ENCODE measurements around the gene LOX. TPM values are rescaled to one million over a fixed set of nuclear protein-coding genes. Genes with fewer than 3 reads are reported as not detected.

LOX gene
- total RNA-seq, 1 donor from 2014 or later: 1,150 TPM

DNA sequence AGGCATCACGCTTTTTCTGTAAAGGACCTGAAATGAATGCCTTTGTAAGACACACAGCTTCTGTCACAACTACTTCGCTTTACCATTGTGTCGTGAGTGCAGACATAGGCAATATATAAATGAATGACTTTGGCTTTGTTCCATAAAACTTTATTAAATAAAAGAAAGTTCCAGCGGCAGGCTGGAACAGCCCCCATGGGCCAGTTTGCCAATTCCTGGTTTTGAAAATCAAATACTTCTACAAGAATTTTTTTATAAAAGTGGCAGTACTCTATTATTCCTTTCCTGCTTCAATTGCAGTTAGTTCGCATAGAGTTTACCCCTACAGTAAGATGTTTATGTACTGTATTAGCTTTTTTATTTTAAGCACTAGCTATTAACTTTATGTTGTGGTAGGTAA is 62.6 kb downstream of the LOX start:
- Mint-ChIP-seq H3K9me3 (ENCODE audit: unreplicated experiment) (no peaks in the 10 kb centered on the region), H3K4me1 (ENCODE audit: low read depth, unreplicated experiment) (peaks cover 3% of the 10 kb centered on the region), H3K27ac (ENCODE audit: unreplicated experiment) (no peak overlapping the region), H3K4me3 (ENCODE audit: unreplicated experiment) (no peak overlapping the region), H3K36me3 (ENCODE audit: low read depth, unreplicated experiment) (peaks cover 2% of the 10 kb centered on the region), H3K27me3 (ENCODE audit: low read depth, unreplicated experiment) (no peaks in the 10 kb centered on the region)
- Histone ChIP-seq H3K4me3 (ENCODE audit: insufficient read depth, low read depth, low read length) (no peak overlapping the region), H3K36me3 (ENCODE audit: insufficient read depth, low read length) (no peaks in the 10 kb centered on the region), H3K27me3 (ENCODE audit: insufficient read depth, low read length) (no peaks in the 10 kb centered on the region), H3K9ac (ENCODE audit: low read length) (no peak overlapping the region), H3K4me2 (ENCODE audit: low read length) (no peak overlapping the region), H2AFZ (ENCODE audit: low read depth, low read length) (no peak overlapping the region), H4K20me1 (ENCODE audit: insufficient read depth, low read length) (no peaks in the 10 kb centered on the region), H3K27ac (ENCODE audit: low read depth, low read length) (no peak overlapping the region), H3K4me1 (ENCODE audit: insufficient read depth, low read length) (no peaks in the 10 kb centered on the region), H3K79me2 (ENCODE audit: insufficient read depth, low read length) (peaks cover 21% of the 10 kb centered on the region), H3K9me3 (ENCODE audit: insufficient read depth, low read depth, low read length) (no peaks in the 10 kb centered on the region)
- DNase-seq (ENCODE audit: low read depth): no peak
- FAIRE-seq: no peak
- TF ChIP-seq CTCF (IDR thresholded peaks at IDR 0.05; ENCODE audit: insufficient read depth, low read depth, low read length): no peak
- TF ChIP-seq EZH2 (IDR thresholded peaks at IDR 0.05; ENCODE audit: insufficient read depth, low read length): no peak

GRCh38 chr5:122014236-122014935 is 63.7 kb downstream of the LOX start:
- Histone ChIP-seq H3K4me2 (ENCODE audit: low read length) (no peak overlapping the region), H3K27me3 (ENCODE audit: insufficient read depth, low read length) (no peaks in the 10 kb centered on the region), H2AFZ (ENCODE audit: low read depth, low read length) (no peak overlapping the region), H3K27ac (ENCODE audit: low read depth, low read length) (no peak overlapping the region), H3K36me3 (ENCODE audit: insufficient read depth, low read length) (no peaks in the 10 kb centered on the region), H3K9ac (ENCODE audit: low read length) (no peak overlapping the region), H3K79me2 (ENCODE audit: insufficient read depth, low read length) (peaks cover 32% of the 10 kb centered on the region), H4K20me1 (ENCODE audit: insufficient read depth, low read length) (no peaks in the 10 kb centered on the region), H3K4me3 (ENCODE audit: insufficient read depth, low read depth, low read length) (no peak overlapping the region), H3K9me3 (ENCODE audit: insufficient read depth, low read depth, low read length) (no peaks in the 10 kb centered on the region), H3K4me1 (ENCODE audit: insufficient read depth, low read length) (no peaks in the 10 kb centered on the region)
- no peak for DNase-seq (ENCODE audit: low read depth)
- no peaks in the 10 kb centered on the region for H3K27me3 Mint-ChIP-seq (ENCODE audit: low read depth, unreplicated experiment)
- H3K4me1 Mint-ChIP-seq (ENCODE audit: low read depth, unreplicated experiment): peaks cover 2% of the 10 kb centered on the region
- no peak for FAIRE-seq
- peaks cover 2% of the 10 kb centered on the region for H3K36me3 Mint-ChIP-seq (ENCODE audit: low read depth, unreplicated experiment)
- no peak overlapping the region for H3K27ac Mint-ChIP-seq (ENCODE audit: unreplicated experiment)
- H3K4me3 Mint-ChIP-seq (ENCODE audit: unreplicated experiment): no peak overlapping the region
- no peaks in the 10 kb centered on the region for H3K9me3 Mint-ChIP-seq (ENCODE audit: unreplicated experiment)
- TF ChIP-seq CTCF (IDR thresholded peaks at IDR 0.05; ENCODE audit: insufficient read depth, low read depth, low read length) (no peak), EZH2 (IDR thresholded peaks at IDR 0.05; ENCODE audit: insufficient read depth, low read length) (no peak)

Other genes starting within 250 kb of the LOX start
- gene FTMT, start 226.4 kb downstream of the LOX start, total RNA-seq: not detected in 2 replicates
- 15.4 and 17.0 TPM in 2 replicates for gene SRFBP1, start 116.3 kb downstream of the LOX start, total RNA-seq
- gene ZNF474, start 51.3 kb upstream of the LOX start, total RNA-seq: 0.38 and 0.45 TPM in 2 replicates
- 0.84 and 1.7 TPM in 2 replicates for gene SNCAIP, start 234.0 kb upstream of the LOX start, total RNA-seq

All from astrocyte (in vitro differentiated cells and primary cell).